HK-2 (cell line): Measurements from ENCODE around the gene MRPS31.

Experiments used
- DNase-seq: peaks from one replicate; pipeline ENCODE4 v3.0.0-alpha.2; 2018; ENCODE audit not compliant: unreplicated experiment

The MRPS31 gene

DNA sequence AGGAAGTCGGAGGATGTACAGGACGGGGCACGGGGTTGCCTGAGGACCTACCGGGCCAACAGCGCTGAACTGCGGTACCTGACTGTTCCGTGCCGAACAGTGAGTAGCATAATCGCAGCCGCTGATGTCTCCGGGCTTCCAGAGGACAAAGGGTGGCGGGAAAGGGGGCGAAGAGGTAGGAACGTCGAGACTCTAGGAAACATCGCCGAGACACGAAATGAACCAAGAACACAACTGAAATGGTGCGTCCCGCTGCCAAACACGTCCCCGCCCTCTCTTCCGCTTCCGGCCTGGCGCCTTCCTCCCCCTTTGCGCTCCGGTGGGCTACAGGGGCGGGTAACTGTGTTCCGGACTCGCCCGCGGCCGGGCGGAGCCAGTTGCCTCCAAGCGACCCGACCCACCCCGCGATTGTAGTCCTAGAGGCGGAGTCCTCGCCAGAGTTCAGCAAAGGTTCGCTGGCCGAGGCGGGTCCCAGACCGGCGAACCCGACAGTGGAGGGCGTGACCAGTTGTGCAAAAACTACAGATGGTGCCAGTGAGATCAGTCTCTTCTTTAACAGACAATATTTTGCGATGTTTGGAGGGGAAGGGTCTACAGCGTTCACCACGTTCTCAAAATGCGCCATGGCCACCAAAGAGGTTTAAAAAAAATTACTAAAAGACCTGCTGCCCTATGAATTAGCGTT lies at the start of gene MRPS31:
Gene MRPS31, minus strand, starts transcription at position 257 of the 685 bp plus-strand sequence. Its CDS starts 54 bp downstream, at position 203.
- peak; percentile 92 for DNase-seq

DNA sequence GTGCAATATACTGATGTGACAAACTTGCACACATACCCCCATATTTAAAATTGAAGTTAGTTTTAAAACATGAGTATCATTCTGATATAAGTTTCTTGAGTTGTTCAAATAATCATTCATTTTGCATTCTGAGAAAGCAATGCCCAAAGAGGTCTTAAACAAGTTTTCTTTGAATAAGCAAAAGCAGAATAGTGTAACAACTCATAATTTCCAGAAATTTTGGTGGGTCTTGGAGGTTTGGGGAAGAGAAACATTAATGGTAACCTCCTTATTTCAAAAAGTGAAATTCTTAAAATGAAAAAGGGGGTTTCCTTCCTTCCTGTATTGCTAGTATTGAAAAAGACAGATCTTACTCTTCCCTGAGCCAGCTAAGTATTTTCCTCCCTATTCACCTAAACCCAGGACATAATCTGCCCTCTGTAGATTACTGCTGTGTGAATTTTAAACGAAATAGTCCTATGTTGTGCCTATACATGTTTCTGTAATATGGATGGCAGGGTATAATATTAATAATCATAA lies 48.9 kb upstream of the MRPS31 start:
- DNase-seq = no peak

DNA sequence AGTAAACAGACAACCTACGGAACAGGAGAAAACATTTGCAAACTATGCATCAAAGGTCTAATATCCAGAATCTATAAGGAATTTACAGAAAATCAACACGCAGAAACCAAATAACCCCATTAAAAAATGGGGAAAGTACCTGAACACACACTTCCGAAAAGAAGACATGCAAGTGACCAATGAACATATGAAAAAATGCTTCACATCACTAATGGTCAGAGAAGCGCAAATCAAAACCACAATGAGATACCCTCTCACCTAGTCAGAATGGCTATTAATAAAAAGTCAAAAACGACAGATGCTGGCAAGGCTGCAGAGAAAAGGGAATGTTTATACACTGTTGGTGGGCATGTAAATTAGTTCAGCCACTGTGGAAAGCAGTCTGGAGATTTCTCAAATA lies 47.9 kb upstream of the MRPS31 start:
- DNase-seq = no peak

GRCh38 chr13:40814803-40815202 lies 43.8 kb upstream of the MRPS31 start:
- no peak for DNase-seq

DNA sequence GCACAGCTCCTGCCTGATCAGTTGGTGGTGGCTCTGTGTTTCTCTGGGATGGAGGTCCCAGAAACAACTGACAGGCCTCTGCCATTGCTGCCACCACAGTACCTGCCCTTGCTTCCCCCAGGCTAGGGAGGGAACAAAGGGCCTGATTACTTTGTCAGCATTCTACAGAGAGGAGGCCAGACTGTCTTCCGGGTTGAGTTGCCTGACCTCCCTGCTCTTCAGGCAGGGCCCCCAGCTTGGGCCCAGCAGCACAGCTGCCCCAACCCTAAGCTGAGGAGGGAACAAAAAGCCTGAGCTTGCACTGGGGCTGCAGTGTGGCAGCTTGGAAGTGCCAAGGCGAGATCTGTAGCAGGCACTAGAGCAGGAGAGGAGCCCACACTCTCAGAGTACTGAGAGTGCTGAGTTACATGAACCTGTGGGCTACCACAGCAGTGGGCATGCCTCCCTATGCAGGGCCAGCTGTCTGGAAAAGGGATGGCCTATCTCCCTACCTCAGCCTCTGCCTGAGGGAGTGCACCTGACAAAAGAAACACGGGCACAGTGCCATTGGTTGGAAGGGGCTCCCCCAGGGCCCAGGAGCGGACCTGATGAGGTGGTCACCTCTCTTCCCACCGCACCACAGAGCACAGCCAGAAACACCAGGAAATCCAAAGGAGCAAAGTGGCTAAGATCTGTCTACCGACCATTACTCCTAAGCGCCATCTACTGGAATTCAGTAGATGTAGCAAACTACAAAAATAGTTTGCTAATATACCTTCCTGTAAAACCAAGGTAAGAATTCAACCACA lies 42.9 kb upstream of the MRPS31 start:
- no peak for DNase-seq

DNA sequence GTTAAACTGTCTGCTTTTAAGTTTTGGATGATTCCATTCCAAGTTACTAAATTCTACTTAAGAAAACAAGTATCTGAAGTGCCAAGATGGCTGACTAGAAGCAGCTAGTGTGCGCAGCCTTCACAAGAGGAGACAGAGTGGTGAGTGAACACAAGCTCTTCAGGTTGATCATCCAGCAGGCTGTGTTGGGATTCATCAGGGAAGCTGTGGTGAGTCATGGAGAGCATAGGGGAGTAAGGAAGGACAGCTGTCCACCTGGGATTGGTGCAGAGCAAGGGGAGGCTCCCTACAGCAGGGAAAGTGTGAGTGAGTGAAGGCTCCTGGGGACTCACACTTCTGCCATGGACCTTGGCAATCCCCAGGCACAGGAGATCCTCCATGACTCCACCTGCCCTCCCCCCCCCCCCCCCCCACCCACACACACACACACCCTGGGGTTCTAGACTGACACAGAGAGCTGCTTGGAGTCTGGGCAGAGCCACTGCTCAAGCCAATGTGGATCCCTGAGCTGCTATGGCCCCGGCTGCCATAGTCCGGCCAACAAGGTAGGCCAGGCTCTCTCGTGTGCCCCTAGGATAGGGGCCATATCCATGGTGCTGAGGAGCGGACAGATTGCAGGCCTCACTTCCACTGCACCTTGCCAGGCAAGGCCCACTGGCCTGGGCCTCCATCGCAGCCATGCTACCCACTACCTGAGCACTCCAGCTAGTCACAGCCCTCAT lies 41.9 kb upstream of the MRPS31 start:
- DNase-seq = peak; percentile 27

- DNase-seq = no peak
Measured at GRCh38 chr13:40812102-40812501, 41.1 kb upstream of the MRPS31 start.

DNA sequence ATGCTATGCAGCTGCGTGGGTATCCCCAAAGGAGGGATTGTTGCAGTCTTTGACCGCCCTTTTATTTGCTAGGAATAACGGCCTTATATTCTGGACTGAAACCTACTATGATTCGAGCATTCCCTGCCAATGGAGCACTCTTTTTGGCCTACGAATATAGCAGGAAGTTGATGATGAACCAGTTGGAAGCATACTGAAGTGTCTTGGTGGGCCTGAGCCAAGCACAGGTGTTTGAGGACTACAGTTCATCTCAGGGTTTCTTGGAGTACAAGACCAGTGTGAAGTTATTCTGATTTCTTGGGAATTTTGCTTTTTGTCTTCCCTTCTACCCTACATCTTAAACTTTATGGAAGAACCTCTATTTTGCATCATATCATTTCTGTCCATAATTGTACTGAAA lies 38.5 kb upstream of the MRPS31 start:
- DNase-seq = no peak

DNA sequence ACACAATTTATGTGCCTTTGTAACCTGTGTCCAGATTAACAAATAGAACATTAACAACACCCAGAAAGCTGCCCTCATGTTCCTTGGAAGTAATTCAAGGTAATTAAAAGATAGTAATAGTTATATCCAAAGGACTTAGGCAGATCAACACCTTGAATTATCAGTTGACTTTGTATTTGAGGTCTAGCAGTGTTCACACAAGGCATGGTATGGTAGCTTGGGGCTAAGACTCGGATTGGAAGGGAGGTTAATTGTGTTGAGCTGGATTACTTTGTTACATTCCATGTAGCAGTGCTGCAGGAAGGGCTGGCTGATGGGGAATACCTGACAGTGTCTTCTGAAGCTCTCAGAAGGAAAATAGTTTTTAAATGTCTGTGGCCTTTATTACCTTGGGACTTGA lies 35.3 kb upstream of the MRPS31 start:
- DNase-seq = no peak

- DNase-seq = no peak
Measured at GRCh38 chr13:40803316-40803715, 32.3 kb upstream of the MRPS31 start.

DNA sequence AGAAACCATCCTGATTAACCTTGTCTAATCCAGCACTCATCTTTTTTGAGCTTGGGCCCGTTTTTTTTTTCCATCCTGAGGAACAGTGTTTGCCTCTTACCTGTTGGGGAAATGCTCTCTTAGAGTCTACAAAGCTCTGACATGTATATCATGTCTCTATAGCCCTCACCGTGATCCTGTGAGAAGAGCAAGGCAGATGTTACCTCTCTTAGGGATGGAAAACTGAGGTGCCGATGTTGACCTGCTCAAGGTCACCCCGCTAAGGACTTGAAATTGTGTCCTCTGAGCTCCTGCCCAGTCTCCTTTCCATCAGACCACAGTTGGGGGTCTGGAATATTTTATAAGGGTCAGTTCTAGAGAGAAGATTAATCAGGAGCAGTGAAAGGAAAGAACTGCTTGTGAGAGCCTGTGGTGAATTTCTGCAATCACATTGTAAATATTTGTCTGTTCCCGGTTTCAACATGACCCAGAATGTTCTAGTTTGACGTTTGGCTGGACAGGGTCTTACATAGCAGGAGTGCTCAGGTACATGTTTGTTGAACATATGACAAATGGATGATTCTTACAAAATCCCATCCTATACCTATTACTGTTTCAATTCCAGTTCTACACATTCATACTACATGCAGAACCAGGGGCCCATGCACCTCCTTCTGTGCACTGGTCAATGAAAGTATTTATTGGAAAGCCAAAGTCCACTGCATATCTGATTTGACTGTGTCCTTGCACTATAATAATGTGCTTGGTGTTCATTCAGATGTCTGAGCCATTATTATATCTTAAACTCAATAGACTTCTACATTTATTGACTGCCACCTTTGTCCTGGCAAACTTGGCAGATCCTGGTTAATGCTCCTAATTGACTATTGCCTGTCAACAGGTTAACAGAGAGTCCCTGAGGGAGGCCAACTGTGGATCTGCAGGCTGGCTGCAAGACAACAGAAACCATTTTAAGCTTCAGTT lies 30.5 kb upstream of the MRPS31 start:
- DNase-seq = no peak

- DNase-seq = no peak
Measured at GRCh38 chr13:40800559-40800958, 29.6 kb upstream of the MRPS31 start.

GRCh38 chr13:40799508-40799907 lies 28.5 kb upstream of the MRPS31 start:
- DNase-seq = no peak

DNA sequence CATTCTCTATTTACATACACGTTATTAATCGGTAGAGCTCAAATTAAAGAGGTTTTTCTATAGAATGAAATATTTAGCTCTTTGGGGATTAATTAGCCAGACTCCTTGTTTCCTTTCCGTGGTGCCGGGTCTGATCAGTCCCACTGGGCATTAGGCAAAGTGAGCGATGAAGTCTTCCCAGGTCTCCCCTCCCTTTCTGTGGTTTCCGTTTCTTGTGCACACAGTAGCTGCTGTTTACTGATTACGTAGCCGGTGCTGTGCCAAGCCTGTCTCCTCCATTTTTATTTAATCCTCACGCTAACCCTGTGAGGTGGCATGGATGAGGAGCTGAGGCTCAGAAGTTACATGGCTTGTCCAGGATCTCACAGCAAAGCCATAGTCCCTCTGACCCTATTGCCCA lies 27.4 kb upstream of the MRPS31 start:
- no peak for DNase-seq

GRCh38 chr13:40796649-40797048 lies 25.7 kb upstream of the MRPS31 start:
- no peak for DNase-seq

DNA sequence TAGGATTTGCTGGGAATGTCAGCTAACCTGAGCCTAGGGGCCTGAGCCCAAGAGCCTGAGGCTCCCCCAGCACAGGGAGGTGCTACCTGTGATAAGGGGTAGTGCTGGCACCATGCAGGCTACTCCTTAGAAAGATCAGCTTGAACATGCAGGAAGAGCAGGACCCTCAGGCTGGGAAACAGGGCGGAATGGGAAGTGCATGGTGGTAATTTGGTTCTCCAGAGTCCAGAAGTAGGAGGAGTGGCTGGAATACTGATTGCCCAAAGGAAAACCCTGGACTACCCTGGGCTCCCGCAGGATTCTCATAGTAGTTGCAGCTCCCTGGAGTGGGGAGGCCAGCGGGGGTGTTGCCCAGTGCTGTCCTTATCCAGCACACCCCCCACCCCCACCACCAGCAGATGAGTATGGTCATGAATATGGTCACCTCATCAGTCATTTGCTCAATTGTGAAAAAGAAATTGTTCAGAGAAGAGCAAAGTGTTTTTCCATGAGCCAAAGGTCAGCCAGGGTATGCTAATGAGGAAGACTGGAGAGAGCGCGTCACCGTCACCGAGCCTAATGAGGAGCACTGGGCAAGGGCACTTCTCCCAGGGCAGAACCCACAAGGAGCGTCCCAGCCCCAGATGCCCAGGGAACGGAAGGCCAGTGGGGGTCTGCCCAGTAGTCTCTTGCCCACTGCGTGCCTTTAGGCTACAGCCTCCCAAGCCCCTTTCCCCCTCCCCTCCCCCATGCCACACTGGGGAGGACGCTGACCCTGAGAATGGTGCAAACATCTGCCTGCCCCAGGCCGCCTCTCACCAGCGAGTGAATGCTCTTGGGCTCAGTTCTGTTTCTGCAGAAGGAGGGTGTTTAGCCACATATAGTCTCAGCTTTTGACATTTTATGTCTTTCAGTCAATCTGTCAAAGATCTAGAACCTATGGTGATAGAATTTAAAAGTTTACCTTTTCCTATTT lies 23.7 kb upstream of the MRPS31 start:
- no peak for DNase-seq

GRCh38 chr13:40793339-40793738 lies 22.3 kb upstream of the MRPS31 start:
- no peak for DNase-seq

DNA sequence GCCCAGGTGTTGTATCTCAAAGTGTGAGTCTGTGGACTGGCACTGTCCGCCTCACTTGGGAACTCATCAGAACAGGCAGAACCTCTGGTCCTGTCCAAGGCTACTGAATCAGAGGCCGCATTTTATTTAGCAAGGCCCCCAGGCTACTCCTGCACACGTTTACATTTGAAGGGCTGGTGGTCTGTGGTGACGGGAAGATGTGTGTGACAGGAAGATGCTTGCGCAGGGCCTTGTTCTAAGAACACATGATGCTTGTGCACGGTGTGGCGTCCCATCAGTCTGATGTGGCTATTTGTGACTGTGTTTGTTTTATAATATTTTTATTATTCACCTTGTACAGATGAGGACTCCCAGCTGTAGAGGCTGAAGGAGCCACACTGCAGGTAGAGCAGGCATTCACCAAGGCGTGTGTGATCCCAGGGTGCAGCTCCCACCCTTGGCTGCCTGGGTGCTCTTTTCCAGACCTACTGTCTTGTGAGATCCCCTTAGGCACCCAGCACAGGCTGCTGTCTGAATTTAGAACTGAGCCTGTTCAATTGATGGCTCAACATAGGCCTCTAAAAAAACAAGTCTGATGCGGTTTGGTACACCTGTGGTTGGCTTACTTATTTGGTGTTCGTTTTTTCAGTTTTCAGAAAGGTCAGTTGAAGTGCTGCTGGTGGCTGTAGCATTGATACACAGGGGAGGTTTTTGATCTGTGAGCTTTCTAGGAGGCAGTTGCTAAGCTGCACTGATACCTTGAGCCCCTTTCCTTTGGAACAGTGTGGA lies 21.5 kb upstream of the MRPS31 start:
- no peak for DNase-seq

- DNase-seq = no peak
Measured at GRCh38 chr13:40790154-40790616, 19.2 kb upstream of the MRPS31 start.
